ENCODE measurements around the gene TCF12.

TCF12 gene

GRCh38 chr15:57102858-57103257 is 184.4 kb downstream of the TCF12 start:
- no peaks in the 10 kb centered on the region for H3F3A ChIP-seq (ENCODE audit: low read depth)
- H3K9me3 ChIP-seq (ENCODE audit: insufficient read depth, low read depth, low read length) = peaks cover 4% of the 10 kb centered on the region; the same call in 1 of the 2 replicates
- H4K20me1 ChIP-seq (ENCODE audit: insufficient read depth, low read length, poor library complexity, severe bottlenecking) = no peaks in the 10 kb centered on the region
- H2AFZ ChIP-seq (ENCODE audit: low read length) = no peak overlapping the region
- peaks cover 10% of the 10 kb centered on the region for H3K79me2 ChIP-seq (ENCODE audit: insufficient read depth, low read length)
- no peaks in the 10 kb centered on the region for H3K9me2 ChIP-seq (replicated peaks; ENCODE audit: low read depth, low read length)
- H3K4me2 ChIP-seq (ENCODE audit: low read depth, low read length, poor library complexity, severe bottlenecking) = no peak overlapping the region
- TF ChIP-seq CTCF (conservative IDR thresholded peaks at IDR 0.05; ENCODE audit: low read length) (no peak), EZH2phosphoT487 (IDR thresholded peaks at IDR 0.05; ENCODE audit: borderline replicate concordance) (no peak)
- H3K4me3 ChIP-seq (ENCODE audit: low read length, poor library complexity, severe bottlenecking) = no peak overlapping the region
- no peak overlapping the region for H3K9ac ChIP-seq (ENCODE audit: low read depth, low read length, poor library complexity, severe bottlenecking)
- H3K4me1 ChIP-seq (ENCODE audit: insufficient read depth, low read length, poor library complexity, severe bottlenecking) = no peaks in the 10 kb centered on the region
- H3K36me3 ChIP-seq (ENCODE audit: insufficient read depth, low read length) = peaks cover 18% of the 10 kb centered on the region
- H3K27me3 ChIP-seq (ENCODE audit: insufficient read depth, low read length, poor library complexity, severe bottlenecking) = no peaks in the 10 kb centered on the region

GRCh38 chr15:57108296-57108695 is 189.9 kb downstream of the TCF12 start:
- Histone ChIP-seq H4K20me1 (ENCODE audit: insufficient read depth, low read length, poor library complexity, severe bottlenecking) (no peaks in the 10 kb centered on the region), H3K79me2 (ENCODE audit: insufficient read depth, low read length) (peaks cover 3% of the 10 kb centered on the region), H3K4me2 (ENCODE audit: low read depth, low read length, poor library complexity, severe bottlenecking) (no peak overlapping the region), H3K4me1 (ENCODE audit: insufficient read depth, low read length, poor library complexity, severe bottlenecking) (no peaks in the 10 kb centered on the region), H3K9me2 (replicated peaks; ENCODE audit: low read depth, low read length) (no peaks in the 10 kb centered on the region), H3K9me3 (ENCODE audit: insufficient read depth, low read depth, low read length) (peaks cover 4% of the 10 kb centered on the region; the same call in 1 of the 2 replicates), H3K9ac (ENCODE audit: low read depth, low read length, poor library complexity, severe bottlenecking) (no peak overlapping the region), H2AFZ (ENCODE audit: low read length) (no peak overlapping the region), H3F3A (ENCODE audit: low read depth) (no peaks in the 10 kb centered on the region), H3K36me3 (ENCODE audit: insufficient read depth, low read length) (peaks cover 18% of the 10 kb centered on the region), H3K4me3 (ENCODE audit: low read length, poor library complexity, severe bottlenecking) (no peak overlapping the region), H3K27me3 (ENCODE audit: insufficient read depth, low read length, poor library complexity, severe bottlenecking) (no peaks in the 10 kb centered on the region)
- TF ChIP-seq EZH2phosphoT487 (IDR thresholded peaks at IDR 0.05; ENCODE audit: borderline replicate concordance) (no peak), CTCF (conservative IDR thresholded peaks at IDR 0.05; ENCODE audit: low read length) (no peak)

DNA sequence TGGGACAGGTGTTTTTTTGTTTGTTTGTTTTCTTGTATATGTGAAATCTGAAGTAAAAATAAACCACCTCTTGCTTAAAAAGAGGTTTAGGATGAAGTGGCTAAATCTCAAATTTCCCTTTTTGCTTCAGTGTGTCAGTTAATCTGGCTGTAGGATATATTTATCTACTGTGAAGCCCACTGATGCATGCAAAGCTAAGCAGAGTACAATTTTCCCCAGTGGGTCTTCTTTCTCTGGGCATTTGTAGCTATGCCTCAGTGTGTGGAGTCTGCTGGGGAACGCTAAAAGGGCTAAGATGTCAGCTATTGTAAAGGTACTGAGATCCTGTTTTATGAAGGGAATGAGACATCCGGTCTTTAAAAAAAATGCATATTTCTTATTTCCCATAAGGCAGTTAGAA is 190.6 kb downstream of the TCF12 start:
- H3K9ac ChIP-seq (ENCODE audit: low read depth, low read length, poor library complexity, severe bottlenecking) = no peak overlapping the region
- peaks cover 3% of the 10 kb centered on the region for H3K79me2 ChIP-seq (ENCODE audit: insufficient read depth, low read length)
- H3K9me3 ChIP-seq (ENCODE audit: insufficient read depth, low read depth, low read length) = peaks cover 4% of the 10 kb centered on the region; the same call in 1 of the 2 replicates
- H3K4me2 ChIP-seq (ENCODE audit: low read depth, low read length, poor library complexity, severe bottlenecking) = no peak overlapping the region
- no peak overlapping the region for H3K4me3 ChIP-seq (ENCODE audit: low read length, poor library complexity, severe bottlenecking)
- TF ChIP-seq EZH2phosphoT487 (IDR thresholded peaks at IDR 0.05; ENCODE audit: borderline replicate concordance) = no peak
- no peaks in the 10 kb centered on the region for H4K20me1 ChIP-seq (ENCODE audit: insufficient read depth, low read length, poor library complexity, severe bottlenecking)
- peaks cover 3% of the 10 kb centered on the region for H3K4me1 ChIP-seq (ENCODE audit: insufficient read depth, low read length, poor library complexity, severe bottlenecking)
- no peaks in the 10 kb centered on the region for H3F3A ChIP-seq (ENCODE audit: low read depth)
- H3K27me3 ChIP-seq (ENCODE audit: insufficient read depth, low read length, poor library complexity, severe bottlenecking) = no peaks in the 10 kb centered on the region
- H3K36me3 ChIP-seq (ENCODE audit: insufficient read depth, low read length) = peaks cover 18% of the 10 kb centered on the region
- no peak overlapping the region for H2AFZ ChIP-seq (ENCODE audit: low read length)
- no peaks in the 10 kb centered on the region for H3K9me2 ChIP-seq (replicated peaks; ENCODE audit: low read depth, low read length)

DNA sequence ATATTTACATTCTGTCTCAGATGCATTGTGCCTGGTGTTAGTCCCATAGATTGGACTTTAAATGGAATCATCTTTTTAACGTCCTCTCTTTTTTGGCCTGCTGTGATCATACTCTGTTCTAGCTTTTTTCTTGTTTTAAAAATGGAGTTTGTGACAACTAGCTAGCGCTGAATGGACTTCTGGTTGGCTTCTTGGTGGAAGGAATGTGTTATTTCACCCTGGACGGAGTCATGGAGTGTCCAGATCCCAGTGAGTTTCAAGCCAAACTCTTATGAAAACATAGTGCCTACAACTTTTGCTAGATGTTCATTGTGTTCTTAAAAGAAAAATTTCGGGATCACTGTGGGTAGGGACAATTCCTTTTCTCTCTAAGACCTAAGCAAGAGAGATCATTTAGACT is 192.6 kb downstream of the TCF12 start:
- no peaks in the 10 kb centered on the region for H3K27me3 ChIP-seq (ENCODE audit: insufficient read depth, low read length, poor library complexity, severe bottlenecking)
- H3K36me3 ChIP-seq (ENCODE audit: insufficient read depth, low read length) = peaks cover 9% of the 10 kb centered on the region
- no peak overlapping the region for H3K4me3 ChIP-seq (ENCODE audit: low read length, poor library complexity, severe bottlenecking)
- peaks cover 3% of the 10 kb centered on the region; the same call in 1 of the 2 replicates for H3K79me2 ChIP-seq (ENCODE audit: insufficient read depth, low read length)
- TF ChIP-seq EZH2phosphoT487 (IDR thresholded peaks at IDR 0.05; ENCODE audit: borderline replicate concordance) (no peak), CTCF (conservative IDR thresholded peaks at IDR 0.05; ENCODE audit: low read length) (no peak)
- H3K4me1 ChIP-seq (ENCODE audit: insufficient read depth, low read length, poor library complexity, severe bottlenecking) = peaks cover 4% of the 10 kb centered on the region
- no peak overlapping the region for H2AFZ ChIP-seq (ENCODE audit: low read length)
- peaks cover 3% of the 10 kb centered on the region for H4K20me1 ChIP-seq (ENCODE audit: insufficient read depth, low read length, poor library complexity, severe bottlenecking)
- no peak overlapping the region for H3K9ac ChIP-seq (ENCODE audit: low read depth, low read length, poor library complexity, severe bottlenecking)
- no peaks in the 10 kb centered on the region for H3K9me2 ChIP-seq (replicated peaks; ENCODE audit: low read depth, low read length)
- no peaks in the 10 kb centered on the region for H3F3A ChIP-seq (ENCODE audit: low read depth)
- H3K9me3 ChIP-seq (ENCODE audit: insufficient read depth, low read depth, low read length) = peaks cover 4% of the 10 kb centered on the region; the same call in 1 of the 2 replicates
- no peak overlapping the region for H3K4me2 ChIP-seq (ENCODE audit: low read depth, low read length, poor library complexity, severe bottlenecking)
